Osteoblast (primary cell): ENCODE results near the gene DDX51. TPM values are rescaled to one million over a fixed set of nuclear protein-coding genes. Genes with fewer than 3 reads are reported as not detected.

ENCODE experiments used
- DNase-seq: peaks from one replicate; pipeline ENCODE4 v3.0.0; 2011; ENCODE audit warnings: low spot score, mixed read lengths; ENCODE audit not compliant: insufficient read length; ENCODE audit errors: missing footprints
- H2AFZ ChIP-seq: 2 replicates; pipeline ENCODE4 v1.6.0; 2011; ENCODE audit warnings: mild to moderate bottlenecking, low read length
- H3K27ac ChIP-seq: 2 replicates; pipeline ENCODE4 v1.5.1; 2011; ENCODE audit warnings: mild to moderate bottlenecking, low read depth, low read length, moderate library complexity
- H3K27me3 ChIP-seq: 2 replicates; pipeline ENCODE4 v1.6.0; 2012; ENCODE audit warnings: mild to moderate bottlenecking, control low read depth, inconsistent platforms, low read length, moderate library complexity; ENCODE audit not compliant: insufficient read depth
- H3K36me3 ChIP-seq: 2 replicates; pipeline ENCODE4 v1.5.1; 2011; ENCODE audit warnings: mild to moderate bottlenecking, low read length, control low read depth, moderate library complexity; ENCODE audit not compliant: insufficient read depth
- H3K4me1 ChIP-seq: 2 replicates; pipeline ENCODE4 v1.5.1; 2011; ENCODE audit warnings: mild to moderate bottlenecking, low read length, control low read depth, moderate library complexity; ENCODE audit not compliant: insufficient read depth
- H3K4me2 ChIP-seq: 2 replicates; pipeline ENCODE4 v1.6.0; 2011; ENCODE audit warnings: mild to moderate bottlenecking, low read length; ENCODE audit not compliant: insufficient read depth
- H3K4me3 ChIP-seq: fragments of 200-600 bp; sonication (generic); 3 replicates; pipeline ENCODE4 v1.5.1; 2012; ENCODE audit warnings: mild to moderate bottlenecking, low read length, inconsistent platforms; ENCODE audit not compliant: insufficient read depth
- H3K79me2 ChIP-seq: 2 replicates; pipeline ENCODE4 v1.6.0; 2012; ENCODE audit warnings: mild to moderate bottlenecking, low read length, control low read depth, inconsistent platforms; ENCODE audit not compliant: insufficient read depth
- H3K9me3 ChIP-seq: 2 replicates; pipeline ENCODE4 v1.5.1; 2011; ENCODE audit warnings: low read depth, low read length, control low read depth
- H4K20me1 ChIP-seq: 2 replicates; pipeline ENCODE4 v1.6.0; 2012; ENCODE audit warnings: mild to moderate bottlenecking, low read length, control low read depth; ENCODE audit not compliant: insufficient read depth
- CTCF ChIP-seq: IDR thresholded peaks from 2 replicates; pipeline ENCODE4 v1.5.1; 2011; ENCODE audit warnings: mild to moderate bottlenecking, low read depth, low read length, moderate library complexity; ENCODE audit errors: extremely low read depth
- total RNA-seq: library from RNA; depleted of rRNA; stranded (reverse); fragments of >200 nt; gene quantifications from 2 replicates; pipeline ENCODE4 v1.2.3, GENCODE V29; 2012

The DDX51 gene
- total RNA-seq, 1 donor = 6.2 TPM

GRCh38 chr12:132163911-132164288 is 19.8 kb upstream of the DDX51 start:
- peak; percentile 26 for TF ChIP-seq CTCF
- no peak overlapping the region for H3K4me3 ChIP-seq
- no peak for DNase-seq
- peaks cover 14% of the 10 kb centered on the region for H3K4me1 ChIP-seq
- no peak overlapping the region for H2AFZ ChIP-seq
- H3K79me2 ChIP-seq = no peaks in the 10 kb centered on the region
- H3K36me3 ChIP-seq = no peaks in the 10 kb centered on the region
- no peaks in the 10 kb centered on the region for H3K27me3 ChIP-seq
- H3K27ac ChIP-seq = no peak overlapping the region
- H3K4me2 ChIP-seq = no peak overlapping the region
- no peaks in the 10 kb centered on the region for H3K9me3 ChIP-seq
- H4K20me1 ChIP-seq = no peaks in the 10 kb centered on the region

- TF ChIP-seq CTCF = no peak
- Histone ChIP-seq H3K4me2 (peak overlapping the region; percentile 56), H3K4me3 (peak overlapping the region; percentile 46), H3K36me3 (no peaks in the 10 kb centered on the region), H4K20me1 (no peaks in the 10 kb centered on the region), H2AFZ (no peak overlapping the region), H3K27ac (no peak overlapping the region), H3K79me2 (no peaks in the 10 kb centered on the region), H3K4me1 (peaks cover 14% of the 10 kb centered on the region), H3K27me3 (no peaks in the 10 kb centered on the region), H3K9me3 (no peaks in the 10 kb centered on the region)
- DNase-seq = no peak
These were observed 19.2 kb upstream of the DDX51 start for GRCh38 chr12:132163041-132163910.

GRCh38 chr12:132162508-132163031 is 18.5 kb upstream of the DDX51 start:
- H4K20me1 ChIP-seq = no peaks in the 10 kb centered on the region
- H3K36me3 ChIP-seq = peaks cover 6% of the 10 kb centered on the region
- peak overlapping the region; percentile 56 for H3K4me2 ChIP-seq
- no peak overlapping the region for H2AFZ ChIP-seq
- H3K79me2 ChIP-seq = no peaks in the 10 kb centered on the region
- H3K4me1 ChIP-seq = peaks cover 14% of the 10 kb centered on the region
- TF ChIP-seq CTCF = no peak
- peak overlapping the region; percentile 46 for H3K4me3 ChIP-seq
- peak; percentile 99 for DNase-seq
- H3K27ac ChIP-seq = no peak overlapping the region
- H3K27me3 ChIP-seq = no peaks in the 10 kb centered on the region
- H3K9me3 ChIP-seq = no peaks in the 10 kb centered on the region

GRCh38 chr12:132161796-132162507 is 17.8 kb upstream of the DDX51 start:
- H3K27ac ChIP-seq = no peak overlapping the region
- H3K79me2 ChIP-seq = no peaks in the 10 kb centered on the region
- H3K9me3 ChIP-seq = no peaks in the 10 kb centered on the region
- peak overlapping the region; percentile 26 for H3K4me3 ChIP-seq
- no peak overlapping the region for H2AFZ ChIP-seq
- peak overlapping the region; percentile 56 for H3K4me2 ChIP-seq
- no peaks in the 10 kb centered on the region for H4K20me1 ChIP-seq
- peaks cover 14% of the 10 kb centered on the region for H3K4me1 ChIP-seq
- peaks cover 12% of the 10 kb centered on the region for H3K36me3 ChIP-seq
- no peak for TF ChIP-seq CTCF
- no peak for DNase-seq
- H3K27me3 ChIP-seq = no peaks in the 10 kb centered on the region
